Limb (tissue), 2 donors: Measurements from ENCODE around the gene BACH2.
"Not testable (repeated sequence)": the region's sequence is repeated elsewhere in the genome, so short reads cannot be mapped to it uniquely, and the experiment has no call there.

Experiments used
- DNase-seq, 2 donors: peaks; one replicate each; pipeline ENCODE4 v3.0.0-alpha.2; 2016; ENCODE audit errors: extremely low spot score in 2 of 2

Gene BACH2

DNA sequence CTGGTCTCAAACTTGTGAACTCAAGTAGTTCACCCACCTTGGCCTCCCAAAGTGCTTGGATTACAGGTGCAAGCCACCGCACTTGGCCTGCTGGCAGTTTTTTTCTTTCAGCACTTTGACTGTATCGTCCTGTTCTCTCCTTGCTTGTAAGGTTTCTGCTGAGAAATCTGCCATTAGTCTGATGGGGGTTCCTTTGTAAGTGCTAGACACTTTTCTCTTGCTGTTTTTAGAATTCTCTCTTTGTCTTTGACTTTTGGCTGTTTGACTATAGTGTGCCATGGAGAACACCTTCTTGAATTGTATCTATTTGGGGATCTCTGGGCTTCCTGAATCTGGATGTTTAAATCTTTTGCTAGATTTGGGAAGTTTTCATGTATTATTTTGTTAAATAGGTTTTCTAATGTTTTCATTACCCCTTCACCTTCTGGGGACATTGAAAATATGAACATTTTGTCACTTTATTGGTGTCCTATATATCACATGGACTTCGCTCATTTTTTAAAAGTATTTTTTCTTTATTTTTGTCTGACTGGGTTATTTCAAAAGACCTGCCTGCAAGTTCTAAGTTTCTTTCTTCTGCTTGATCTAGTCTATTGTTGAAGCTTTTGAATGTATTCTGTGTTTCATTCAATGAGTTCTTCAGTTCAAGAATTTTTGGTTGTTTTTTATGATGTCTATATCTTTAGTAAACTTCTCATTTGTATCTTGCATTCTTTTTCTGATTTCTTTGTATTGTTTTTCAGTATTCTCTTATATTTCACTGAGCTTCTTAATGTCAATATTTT, 380.3 kb downstream of the BACH2 start:
- no peak for DNase-seq

DNA sequence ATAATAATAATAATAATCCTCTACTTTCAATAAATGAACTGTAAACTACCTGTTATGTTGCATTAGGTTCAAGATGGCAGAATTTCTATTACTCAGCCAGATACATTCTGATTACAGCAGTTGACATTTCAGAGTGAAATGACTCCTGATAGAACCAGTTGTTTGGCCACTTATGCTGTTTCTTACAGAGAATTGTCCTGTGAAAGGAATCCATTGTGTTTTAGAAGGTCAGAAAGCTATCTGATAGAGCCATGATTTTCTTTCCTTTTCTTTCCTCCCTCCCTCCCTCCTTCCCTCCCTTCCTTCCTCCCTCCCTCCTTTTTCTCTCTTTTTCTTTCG, 385.8 kb downstream of the BACH2 start:
- DNase-seq = no peak

DNA sequence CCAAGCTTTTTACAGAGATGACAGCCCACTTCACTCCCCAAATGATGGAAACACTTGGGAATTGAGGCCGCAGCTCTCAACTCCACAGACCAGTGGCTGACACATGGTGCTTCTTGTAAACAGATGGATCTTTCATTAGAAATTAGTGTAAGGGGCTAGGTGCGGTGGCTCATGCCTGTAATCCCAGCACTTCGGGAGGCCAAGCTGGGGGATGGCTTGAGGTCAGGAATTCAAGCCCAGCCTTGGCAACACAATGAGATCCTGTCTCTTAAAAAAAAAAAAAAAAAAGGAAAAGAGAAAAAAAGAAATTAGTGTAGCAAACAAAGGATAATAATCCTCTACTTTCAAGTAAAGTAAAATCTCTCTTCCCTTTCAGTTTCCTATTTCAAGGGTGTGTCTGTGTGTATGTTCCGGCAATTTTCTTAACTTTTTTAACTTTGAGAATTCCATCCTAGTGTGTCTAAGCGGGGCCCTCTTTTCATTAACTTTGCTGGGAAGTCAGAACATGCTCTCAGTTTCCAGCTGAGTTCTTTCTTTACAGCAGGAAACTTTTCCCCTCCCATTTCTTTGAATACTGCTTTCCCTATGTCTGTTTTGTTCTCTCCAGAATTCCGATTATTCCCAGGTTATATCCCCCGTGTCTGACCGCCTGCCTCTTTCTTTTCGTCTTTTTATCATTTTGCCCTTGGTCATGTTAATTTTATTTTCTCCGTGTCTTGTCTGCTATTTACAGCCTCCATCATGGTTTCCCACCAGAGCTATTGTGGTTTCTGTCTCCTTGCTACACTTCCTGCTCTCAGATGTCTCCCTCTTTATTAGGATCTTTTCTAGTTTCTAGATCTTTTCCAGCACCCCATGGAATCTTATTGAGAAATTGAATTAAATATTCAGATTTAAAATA, 386.4 kb downstream of the BACH2 start:
- not testable (repeated sequence) for DNase-seq

DNA sequence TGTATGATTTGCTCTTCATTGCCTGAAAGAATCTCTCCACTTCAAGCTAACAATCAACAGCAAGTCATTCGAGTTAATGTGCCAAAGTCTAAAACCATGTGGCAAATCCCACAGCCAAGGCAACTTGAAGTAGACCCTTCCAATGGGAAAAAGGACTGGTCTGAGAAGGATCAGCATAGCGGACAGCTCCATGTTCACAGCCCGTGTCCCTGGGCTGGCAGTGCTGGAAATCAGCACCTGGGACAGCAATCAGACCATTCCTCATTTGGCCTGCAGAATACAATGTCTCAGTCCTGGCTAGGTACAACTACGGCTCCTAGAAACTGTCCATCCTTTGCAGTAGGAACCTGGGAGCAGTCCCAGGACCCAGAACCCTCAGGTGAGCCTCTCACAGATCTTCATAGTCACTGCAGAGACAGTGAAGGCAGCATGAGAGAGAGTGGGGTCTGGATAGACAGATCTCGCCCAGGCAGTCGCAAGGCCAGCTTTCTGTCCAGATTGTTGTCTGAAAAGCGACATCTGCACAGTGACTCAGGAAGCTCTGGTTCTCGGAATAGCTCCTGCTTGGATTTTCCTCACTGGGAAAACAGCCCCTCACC, 401.3 kb downstream of the BACH2 start:
- peak; percentile 71 to 76 for DNase-seq

DNA sequence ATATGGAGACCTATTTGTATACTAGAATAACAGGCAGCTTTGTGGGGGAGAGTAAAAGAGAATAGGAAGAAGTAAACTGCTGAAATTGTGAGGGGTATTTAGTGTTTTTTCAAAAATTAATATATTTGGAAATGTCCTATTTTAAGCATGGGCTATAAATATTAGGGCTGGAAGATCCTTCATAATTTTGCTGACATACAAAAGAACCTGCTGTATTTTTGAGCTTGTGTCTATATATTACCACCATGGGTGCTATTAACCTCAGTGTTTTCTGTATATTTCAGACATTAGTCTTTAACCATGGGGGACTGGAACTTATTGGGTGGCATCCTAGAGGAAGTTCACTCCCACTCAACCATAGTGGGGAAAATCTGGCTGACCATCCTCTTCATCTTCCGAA, 402.5 kb downstream of the BACH2 start, which contains the start of gene GJA10:
GJA10 (plus strand) TSS at position 301 of the 400 bp plus-strand sequence; CDS start at position 301, 0 bp downstream.
- DNase-seq = no peak

DNA sequence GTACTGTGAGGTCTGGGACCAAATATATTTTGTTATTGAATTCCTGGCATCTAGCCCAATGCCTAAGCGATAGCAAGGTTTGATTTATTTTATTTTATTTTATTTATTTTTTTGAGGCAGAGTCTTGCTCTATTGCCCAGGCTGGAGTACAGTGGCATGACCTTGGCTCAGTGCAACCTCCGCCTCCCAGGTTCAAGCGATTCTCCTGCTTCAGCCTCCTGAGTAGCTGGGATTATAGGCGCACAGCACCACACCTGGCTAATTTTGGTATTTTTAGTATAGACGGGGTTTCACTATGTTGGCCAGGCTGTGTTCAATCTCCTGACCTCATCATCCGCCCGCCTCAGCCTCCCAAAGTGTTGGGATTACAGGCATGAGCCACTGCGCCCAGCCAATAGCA, 404.1 kb downstream of the BACH2 start:
- not testable (repeated sequence) for DNase-seq

DNA sequence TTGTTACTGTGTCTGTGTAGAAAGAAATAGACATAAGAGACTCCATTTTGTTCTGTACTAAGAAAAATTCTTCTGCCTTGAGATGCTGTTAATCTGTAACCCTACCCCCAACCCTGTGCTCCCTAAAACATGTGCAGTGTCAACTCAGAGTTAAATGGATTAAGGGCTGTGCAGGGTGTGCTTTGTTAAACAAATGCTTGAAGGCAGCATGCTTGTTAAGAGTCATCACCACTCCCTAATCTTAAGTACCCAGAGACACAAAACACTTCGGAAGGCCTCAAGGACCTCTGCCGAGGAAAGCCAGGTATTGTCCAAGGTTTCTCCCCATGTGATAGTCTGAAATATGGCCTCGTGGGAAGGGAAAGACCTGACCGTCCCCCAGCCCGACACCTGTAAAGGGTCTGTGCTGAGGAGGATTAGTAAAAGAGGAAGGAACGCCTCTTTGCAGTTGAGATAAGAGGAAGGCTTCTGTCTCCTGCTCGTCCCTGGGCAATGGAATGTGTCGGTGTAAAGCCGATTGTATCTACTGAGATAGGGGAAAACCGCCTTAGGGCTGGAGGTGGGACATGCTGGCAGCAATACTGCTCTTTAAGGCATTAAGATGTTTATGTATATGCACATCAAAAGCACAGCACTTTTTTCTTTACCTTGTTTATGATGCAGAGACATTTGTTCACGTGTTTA, 405.7 kb downstream of the BACH2 start:
- not testable (repeated sequence) for DNase-seq

DNA sequence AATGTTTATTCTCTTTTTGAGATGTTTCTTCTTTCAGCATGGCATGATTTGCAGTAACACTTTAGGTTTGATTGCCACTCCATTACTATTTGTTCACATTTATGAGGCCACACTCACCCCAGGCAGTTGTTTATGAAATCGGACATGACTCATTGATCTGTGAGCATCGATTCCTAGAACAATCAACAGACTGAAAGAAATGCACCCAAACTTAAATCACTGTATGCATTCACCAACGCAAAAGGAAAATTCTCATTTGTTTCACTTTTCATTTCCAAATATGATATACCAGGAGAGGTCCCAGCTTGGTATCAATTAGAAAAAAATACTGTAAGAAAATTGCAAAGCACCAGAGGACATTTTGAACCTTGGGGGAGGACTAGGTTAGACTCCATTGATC, 407.8 kb downstream of the BACH2 start:
- DNase-seq = no peak

DNA sequence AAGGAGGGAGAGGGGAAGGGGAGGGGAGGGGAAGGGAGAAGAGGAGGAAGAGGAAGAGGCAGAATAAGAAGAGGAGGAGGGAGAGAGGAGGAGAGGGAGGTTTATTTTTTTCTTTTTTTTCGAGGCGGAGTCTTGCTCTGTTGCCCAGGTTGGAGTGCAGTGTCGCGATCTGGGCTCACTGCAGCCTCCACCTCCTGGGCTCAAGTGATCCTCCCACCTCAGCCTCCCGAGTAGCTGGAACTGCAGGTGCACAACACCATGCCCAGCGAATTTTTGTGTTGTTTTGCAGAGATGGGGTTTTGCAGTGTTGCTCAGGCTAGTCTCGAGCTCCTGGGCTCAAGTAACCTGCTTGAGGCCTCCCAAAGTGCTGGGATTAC, 408.5 kb downstream of the BACH2 start:
- no peak for DNase-seq

DNA sequence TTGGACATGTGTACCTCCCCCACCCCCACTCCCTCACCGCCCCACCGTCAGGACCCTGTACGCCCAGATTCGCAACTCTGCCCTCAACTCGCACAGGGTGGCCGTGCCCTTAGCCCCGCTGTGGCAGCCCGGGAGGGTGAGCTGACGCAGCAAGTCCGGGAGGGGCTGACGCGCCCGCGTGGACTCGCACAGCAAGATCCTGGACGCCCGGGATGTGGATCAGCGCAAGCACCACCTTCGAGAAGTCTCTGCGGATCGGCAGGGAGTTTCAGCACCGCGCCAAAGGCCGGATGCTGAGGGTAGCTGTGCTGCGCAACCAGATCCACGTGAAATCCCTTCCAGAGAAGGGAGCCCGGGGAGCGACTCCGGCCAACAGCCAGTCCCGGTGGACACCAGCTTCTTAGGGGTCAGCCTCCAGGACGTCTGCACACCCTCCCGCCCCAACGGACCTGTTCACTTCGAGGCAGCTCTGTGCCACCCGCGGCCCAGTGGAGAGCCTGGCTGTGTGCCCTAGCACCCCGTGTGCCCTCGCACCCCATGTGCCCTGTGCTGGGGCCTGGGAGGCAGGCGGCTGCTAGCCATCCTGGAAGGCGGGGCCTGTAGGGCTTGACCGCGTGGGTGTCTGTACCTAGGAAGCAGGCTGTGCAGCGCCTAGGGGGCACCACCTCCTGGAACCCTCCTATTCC, 409.0 kb downstream of the BACH2 start:
- peak in 1 of 2 donors; percentile 30 for DNase-seq

DNA sequence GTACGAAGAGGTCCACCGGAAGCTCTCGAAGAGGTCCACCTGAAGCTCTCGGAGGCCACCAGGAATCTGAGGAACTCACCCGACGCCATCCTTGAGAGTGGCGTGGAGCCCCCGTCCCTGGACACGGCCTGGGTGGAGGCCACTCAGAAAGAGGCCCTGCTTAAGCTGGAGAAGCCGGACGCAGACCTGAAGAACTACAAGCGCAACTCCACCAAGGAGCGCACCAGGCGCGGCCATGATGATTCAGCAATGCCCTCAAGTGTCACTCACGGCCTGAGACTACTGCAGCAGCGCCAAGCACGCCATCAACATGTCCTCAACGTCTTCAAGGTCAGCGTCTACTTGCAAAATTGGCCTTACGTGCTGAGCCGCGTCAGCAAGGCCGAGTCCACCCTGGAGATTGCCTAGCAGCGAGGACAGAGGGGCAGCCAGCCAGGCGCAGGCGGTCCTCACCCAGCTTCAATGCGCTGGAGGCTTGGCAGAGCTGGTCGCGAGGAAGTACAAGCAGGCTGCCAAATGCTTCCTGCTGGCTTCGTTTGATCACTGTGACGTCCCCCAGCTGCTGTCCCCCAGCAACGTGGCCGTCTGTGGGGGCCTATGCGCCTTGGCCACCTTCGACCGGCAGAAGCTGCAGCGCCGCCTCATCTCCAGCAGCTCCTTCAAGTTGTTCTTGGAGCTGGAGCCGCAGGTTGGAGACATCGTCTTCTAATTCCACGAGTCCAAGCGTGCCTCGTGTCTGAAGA, 410.1 kb downstream of the BACH2 start:
- no peak for DNase-seq
